Endothelial cell of umbilical vein (primary cell): ENCODE results near the gene HS6ST2.

Experiments used
- CTCF ChIP-seq, 2 donors: IDR thresholded peaks; 1 replicate in 1 of 2; 2 replicates in 1 of 2; pipeline ENCODE4 v1.5.1; 2011; ENCODE audit warnings: low read length in 2 of 2, mild to moderate bottlenecking in 2 of 2, moderate library complexity in 2 of 2, control low read depth in 1 of 2, inconsistent platforms in 1 of 2, low read depth in 1 of 2; ENCODE audit not compliant: insufficient read depth in 1 of 2; ENCODE audit errors: extremely low read depth in 1 of 2
- EZH2 ChIP-seq: IDR thresholded peaks from 2 replicates; pipeline ENCODE4 v1.6.1; 2012; ENCODE audit warnings: borderline replicate concordance, low read depth, mild to moderate bottlenecking, moderate library complexity, low read length, inconsistent platforms; ENCODE audit not compliant: severe bottlenecking
- JUN ChIP-seq: IDR thresholded peaks from 2 replicates; pipeline ENCODE4 v1.6.1; 2011; ENCODE audit warnings: borderline replicate concordance, low read depth; ENCODE audit not compliant: insufficient read length, insufficient read depth
- POLR2A ChIP-seq: IDR thresholded peaks from 2 replicates; pipeline ENCODE4 v1.6.1; 2012; ENCODE audit warnings: low read depth, mild to moderate bottlenecking, control low read depth, low read length

GRCh38 chrX:132876523-132877338 is 81.7 kb downstream of the HS6ST2 start:
- TF ChIP-seq POLR2A (no peak), JUN (no peak), CTCF (IDR thresholded peaks at IDR 0.05; ENCODE audit: extremely low read depth in 1 of 2, insufficient read depth in 1 of 2, low read depth in 1 of 2, low read length in 2 of 2) (no peak), EZH2 (no peak)
